HepG2 (cell line): Measurements from ENCODE around the gene LRFN2. TPM values are rescaled to one million over a fixed set of nuclear protein-coding genes. Genes with fewer than 3 reads are reported as not detected.

Experiments used
- AGO1 ChIP-seq: fragments of 200-400 bp; formaldehyde crosslinking; IDR thresholded peaks from 2 replicates; pipeline ENCODE4 v1.6.1; 2017; ENCODE audit warnings: mild to moderate bottlenecking, low read depth, low read length, moderate library complexity; ENCODE audit not compliant: poor library complexity, severe bottlenecking
- AHDC1 ChIP-seq: sonication (generic); formaldehyde crosslinking; IDR thresholded peaks from 2 replicates; pipeline ENCODE4 v1.5.1; 2020; ENCODE audit warnings: mild to moderate bottlenecking, missing genetic modification reagents, borderline replicate concordance
- AKAP8 ChIP-seq: sonication (generic); formaldehyde crosslinking; IDR thresholded peaks from 2 replicates; pipeline ENCODE4 v1.5.1; 2020; ENCODE audit warnings: mild to moderate bottlenecking, missing genetic modification reagents
- CSRNP2 ChIP-seq: sonication (generic); formaldehyde crosslinking; conservative IDR thresholded peaks from 2 replicates; pipeline ENCODE4 v1.8.0; 2022; ENCODE audit warnings: low read depth, missing genetic modification reagents
- FOXO1 ChIP-seq: sonication (generic); formaldehyde crosslinking; IDR thresholded peaks from 2 replicates; pipeline ENCODE4 v1.4.0; 2020; ENCODE audit warnings: missing genetic modification reagents
- HNRNPL ChIP-seq: fragments of 200-400 bp; formaldehyde crosslinking; IDR thresholded peaks from 2 replicates; pipeline ENCODE4 v1.6.1; 2017; ENCODE audit warnings: mild to moderate bottlenecking, low read depth, low read length
- MAX ChIP-seq: IDR thresholded peaks from 2 replicates; pipeline ENCODE4 v1.6.1; 2012; ENCODE audit warnings: inconsistent platforms
- MTF2 ChIP-seq: sonication (generic); formaldehyde crosslinking; IDR thresholded peaks from 2 replicates; pipeline ENCODE4 v1.5.0; 2020; ENCODE audit warnings: missing genetic modification reagents, borderline replicate concordance
- RARG ChIP-seq: sonication (generic); formaldehyde crosslinking; IDR thresholded peaks from 2 replicates; pipeline ENCODE4 v1.4.0; 2020; ENCODE audit warnings: low read depth, mild to moderate bottlenecking, missing genetic modification reagents
- SALL1 ChIP-seq: sonication (generic); formaldehyde crosslinking; IDR thresholded peaks from 2 replicates; pipeline ENCODE4 v1.8.0; 2022; ENCODE audit warnings: mild to moderate bottlenecking, missing genetic modification reagents
- SPEN ChIP-seq: sonication (generic); formaldehyde crosslinking; IDR thresholded peaks from 2 replicates; pipeline ENCODE4 v1.5.1; 2020; ENCODE audit warnings: low read depth, mild to moderate bottlenecking, missing genetic modification reagents
- ZNF598 ChIP-seq: sonication (generic); formaldehyde crosslinking; IDR thresholded peaks from 2 replicates; pipeline ENCODE4 v1.5.1; 2020; ENCODE audit warnings: mild to moderate bottlenecking, missing genetic modification reagents, borderline replicate concordance
- ZNF768 ChIP-seq: sonication (generic); formaldehyde crosslinking; IDR thresholded peaks from 2 replicates; pipeline ENCODE4 v1.4.0; 2020; ENCODE audit warnings: missing genetic modification reagents
- ZZZ3 ChIP-seq: sonication (generic); formaldehyde crosslinking; IDR thresholded peaks from 2 replicates; pipeline ENCODE4 v1.4.0; 2020; ENCODE audit warnings: missing genetic modification reagents, mild to moderate bottlenecking, borderline replicate concordance
- polyA plus RNA-seq, 8 experiments: library from polyadenylated mRNA; depleted of rRNA in 3 of 8; stranded (reverse) in 7 of 8; unstranded in 1 of 8; fragments of >200 nt; fragmentation: Illumina TruSeq in 4 of 8; extraction: Trizol in 4 of 8; gene quantifications; 2 replicates each; pipeline versions ENCODE4 v1.2.1 to v1.2.3, GENCODE V29; 2011 to 2016; ENCODE audit warnings: low read depth in 4 of 8, missing spikeins in 1 of 8, mixed read lengths in 1 of 8; ENCODE audit not compliant: insufficient read depth in 1 of 8
- total RNA-seq, 5 experiments: library from RNA; depleted of rRNA; stranded (reverse); fragments of >200 nt; fragmentation: Illumina TruSeq; extraction: Trizol; gene quantifications; 2 replicates each; pipeline ENCODE4 v1.2.3, GENCODE V29; 2016; ENCODE audit warnings: low read depth in 1 of 5
- TF ChIP-seq, protein P1 (sequence below): sonication (generic); formaldehyde crosslinking; IDR thresholded peaks from 2 replicates; pipeline ENCODE4 v1.5.0; 2020; ENCODE audit warnings: mild to moderate bottlenecking, missing genetic modification reagents, moderate library complexity
- TF ChIP-seq, protein P2 (sequence below), 2 experiments: sonication (generic) in 1 of 2; formaldehyde crosslinking in 1 of 2; IDR thresholded peaks; 2 replicates each; pipeline versions ENCODE4 v1.4.0 to v1.6.1; 2018 to 2020; ENCODE audit warnings: missing genetic modification reagents in 2 of 2, borderline replicate concordance in 1 of 2, low read depth in 1 of 2, mild to moderate bottlenecking in 1 of 2, missing biosample characterization in 1 of 2

LRFN2 gene
- total and polyA plus RNA-seq, 2 of the 13 experiments (the other 11 are each of a cell fraction or from before 2014, with no cell fraction given), result not detected

GRCh38 chr6:40587240-40588069, at the start of gene LRFN2 (continued):
- peak; percentile 50; the same call in 1 of the 2 replicates for TF ChIP-seq ZNF768 (CRISPR knock-in tag)
- TF ChIP-seq CSRNP2 (CRISPR knock-in tag), result 0 out of 2 replicates have a peak, but pooled peaks have one; percentile 47
- peak; percentile 48; the same call in 1 of the 2 replicates for TF ChIP-seq SPEN (CRISPR knock-in tag)
- TF ChIP-seq AKAP8 (CRISPR knock-in tag), result 0 out of 2 replicates have a peak, but pooled peaks have one; percentile 51
- peak; percentile 99; the same call in 1 of the 2 replicates for TF ChIP-seq MTF2
- no peak for TF ChIP-seq AHDC1 (CRISPR knock-in tag)
- TF ChIP-seq FOXO1, result peak; percentile 26; the same call in 1 of the 2 replicates
- TF ChIP-seq, protein P1, sequence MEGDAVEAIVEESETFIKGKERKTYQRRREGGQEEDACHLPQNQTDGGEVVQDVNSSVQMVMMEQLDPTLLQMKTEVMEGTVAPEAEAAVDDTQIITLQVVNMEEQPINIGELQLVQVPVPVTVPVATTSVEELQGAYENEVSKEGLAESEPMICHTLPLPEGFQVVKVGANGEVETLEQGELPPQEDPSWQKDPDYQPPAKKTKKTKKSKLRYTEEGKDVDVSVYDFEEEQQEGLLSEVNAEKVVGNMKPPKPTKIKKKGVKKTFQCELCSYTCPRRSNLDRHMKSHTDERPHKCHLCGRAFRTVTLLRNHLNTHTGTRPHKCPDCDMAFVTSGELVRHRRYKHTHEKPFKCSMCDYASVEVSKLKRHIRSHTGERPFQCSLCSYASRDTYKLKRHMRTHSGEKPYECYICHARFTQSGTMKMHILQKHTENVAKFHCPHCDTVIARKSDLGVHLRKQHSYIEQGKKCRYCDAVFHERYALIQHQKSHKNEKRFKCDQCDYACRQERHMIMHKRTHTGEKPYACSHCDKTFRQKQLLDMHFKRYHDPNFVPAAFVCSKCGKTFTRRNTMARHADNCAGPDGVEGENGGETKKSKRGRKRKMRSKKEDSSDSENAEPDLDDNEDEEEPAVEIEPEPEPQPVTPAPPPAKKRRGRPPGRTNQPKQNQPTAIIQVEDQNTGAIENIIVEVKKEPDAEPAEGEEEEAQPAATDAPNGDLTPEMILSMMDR (CRISPR knock-in tag), result peak; percentile 75
- TF ChIP-seq AGO1, result peak; percentile 77
- peak; percentile 72; the same call in 1 of the 2 replicates for TF ChIP-seq MAX
- peak; percentile 49 for TF ChIP-seq SALL1 (CRISPR knock-in tag)
- TF ChIP-seq HNRNPL, result 0 out of 2 replicates have a peak, but pooled peaks have one; percentile 50
- no peak for TF ChIP-seq ZZZ3
- TF ChIP-seq RARG (CRISPR knock-in tag), result no peak
- TF ChIP-seq, protein P2, sequence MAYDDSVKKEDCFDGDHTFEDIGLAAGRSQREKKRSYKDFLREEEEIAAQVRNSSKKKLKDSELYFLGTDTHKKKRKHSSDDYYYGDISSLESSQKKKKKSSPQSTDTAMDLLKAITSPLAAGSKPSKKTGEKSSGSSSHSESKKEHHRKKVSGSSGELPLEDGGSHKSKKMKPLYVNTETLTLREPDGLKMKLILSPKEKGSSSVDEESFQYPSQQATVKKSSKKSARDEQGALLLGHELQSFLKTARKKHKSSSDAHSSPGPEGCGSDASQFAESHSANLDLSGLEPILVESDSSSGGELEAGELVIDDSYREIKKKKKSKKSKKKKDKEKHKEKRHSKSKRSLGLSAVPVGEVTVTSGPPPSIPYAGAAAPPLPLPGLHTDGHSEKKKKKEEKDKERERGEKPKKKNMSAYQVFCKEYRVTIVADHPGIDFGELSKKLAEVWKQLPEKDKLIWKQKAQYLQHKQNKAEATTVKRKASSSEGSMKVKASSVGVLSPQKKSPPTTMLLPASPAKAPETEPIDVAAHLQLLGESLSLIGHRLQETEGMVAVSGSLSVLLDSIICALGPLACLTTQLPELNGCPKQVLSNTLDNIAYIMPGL (CRISPR knock-in tag; IDR thresholded peaks at IDR 0.05; ENCODE audit: borderline replicate concordance in 1 of 2, low read depth in 1 of 2), result peak in 1 of 2 experiments; percentile 60; a peak in 2 of 4 replicates
- TF ChIP-seq ZNF598 (CRISPR knock-in tag), result no peak
